Stimulated activated naive CD8-positive, alpha-beta T cell treated with anti-CD3 and anti-CD28 coated beads, Interleukin-15, Interleukin-2, amounts not matched to agents 100 ng/mL and 50 ng/mL, for 24 hours (primary cell): ENCODE data around the gene TTYH3.
"Not testable (repeated sequence)": the region's sequence is repeated elsewhere in the genome, so short reads cannot be mapped to it uniquely, and the experiment has no call there.

ENCODE experiments used
- H3K27ac Mint-ChIP-seq: one replicate; pipeline ENCODE4 v1.8.0; 2021; ENCODE audit warnings: mild to moderate bottlenecking, mixed read lengths
- H3K27me3 Mint-ChIP-seq: one replicate; pipeline ENCODE4 v1.8.0; 2021; ENCODE audit warnings: mixed read lengths
- H3K36me3 Mint-ChIP-seq: one replicate; pipeline ENCODE4 v1.8.0; 2021; ENCODE audit warnings: low read depth, mixed read lengths
- H3K4me1 Mint-ChIP-seq: one replicate; pipeline ENCODE4 v1.8.0; 2021; ENCODE audit warnings: low read depth, mixed read lengths
- H3K4me3 Mint-ChIP-seq: one replicate; pipeline ENCODE4 v1.8.0; 2021; ENCODE audit warnings: mild to moderate bottlenecking, mixed read lengths
- H3K9me3 Mint-ChIP-seq: one replicate; pipeline ENCODE4 v1.8.0; 2021; ENCODE audit warnings: mixed read lengths

TTYH3 gene

GRCh38 chr7:2666588-2667250, 34.9 kb downstream of the TTYH3 start:
- Mint-ChIP-seq H3K4me1 (no peaks in the 10 kb centered on the region), H3K9me3 (no peaks in the 10 kb centered on the region), H3K27ac (no peak overlapping the region), H3K4me3 (no peak overlapping the region), H3K36me3 (no peaks in the 10 kb centered on the region), H3K27me3 (peaks cover 16% of the 10 kb centered on the region)

GRCh38 chr7:2667843-2668242, 36.1 kb downstream of the TTYH3 start:
- H3K4me1 Mint-ChIP-seq = no peaks in the 10 kb centered on the region
- H3K27ac Mint-ChIP-seq = no peak overlapping the region
- no peak overlapping the region for H3K4me3 Mint-ChIP-seq
- H3K9me3 Mint-ChIP-seq = no peaks in the 10 kb centered on the region
- H3K36me3 Mint-ChIP-seq = no peaks in the 10 kb centered on the region
- H3K27me3 Mint-ChIP-seq = peaks cover 16% of the 10 kb centered on the region

- Mint-ChIP-seq H3K4me3 (no peak overlapping the region), H3K9me3 (no peaks in the 10 kb centered on the region), H3K27me3 (peaks cover 16% of the 10 kb centered on the region), H3K27ac (no peak overlapping the region), H3K4me1 (no peaks in the 10 kb centered on the region), H3K36me3 (no peaks in the 10 kb centered on the region)
These were observed 36.6 kb downstream of the TTYH3 start for GRCh38 chr7:2668401-2668800.

GRCh38 chr7:2670171-2670570, 38.4 kb downstream of the TTYH3 start:
- H3K4me3 Mint-ChIP-seq = no peak overlapping the region
- no peaks in the 10 kb centered on the region for H3K4me1 Mint-ChIP-seq
- H3K27ac Mint-ChIP-seq = no peak overlapping the region
- H3K27me3 Mint-ChIP-seq = peaks cover 19% of the 10 kb centered on the region
- no peaks in the 10 kb centered on the region for H3K36me3 Mint-ChIP-seq
- no peaks in the 10 kb centered on the region for H3K9me3 Mint-ChIP-seq

GRCh38 chr7:2670720-2671391, 39.1 kb downstream of the TTYH3 start:
- H3K4me3 Mint-ChIP-seq = no peak overlapping the region
- H3K36me3 Mint-ChIP-seq = no peaks in the 10 kb centered on the region
- H3K27ac Mint-ChIP-seq = no peak overlapping the region
- no peaks in the 10 kb centered on the region for H3K9me3 Mint-ChIP-seq
- no peaks in the 10 kb centered on the region for H3K4me1 Mint-ChIP-seq
- H3K27me3 Mint-ChIP-seq = peaks cover 19% of the 10 kb centered on the region

- H3K27ac Mint-ChIP-seq, H3K9me3 Mint-ChIP-seq, H3K4me3 Mint-ChIP-seq, H3K36me3 Mint-ChIP-seq, H3K4me1 Mint-ChIP-seq: not testable (repeated sequence)
- peaks cover 13% of the 10 kb centered on the region for H3K27me3 Mint-ChIP-seq
These were observed 41.4 kb downstream of the TTYH3 start for GRCh38 chr7:2673214-2673613.

GRCh38 chr7:2673934-2674333, 42.1 kb downstream of the TTYH3 start:
- Mint-ChIP-seq H3K36me3 (no peaks in the 10 kb centered on the region), H3K27me3 (peaks cover 11% of the 10 kb centered on the region), H3K4me3 (no peak overlapping the region), H3K9me3 (no peaks in the 10 kb centered on the region), H3K4me1 (no peaks in the 10 kb centered on the region), H3K27ac (no peak overlapping the region)

- H3K36me3 Mint-ChIP-seq = no peaks in the 10 kb centered on the region
- H3K4me1 Mint-ChIP-seq = no peaks in the 10 kb centered on the region
- peaks cover 7% of the 10 kb centered on the region for H3K27me3 Mint-ChIP-seq
- no peak overlapping the region for H3K27ac Mint-ChIP-seq
- H3K9me3 Mint-ChIP-seq = no peaks in the 10 kb centered on the region
- H3K4me3 Mint-ChIP-seq = no peak overlapping the region
These were observed 43.5 kb downstream of the TTYH3 start for GRCh38 chr7:2675256-2675764.

- not testable (repeated sequence) for H3K4me1 Mint-ChIP-seq, H3K27me3 Mint-ChIP-seq, H3K4me3 Mint-ChIP-seq, H3K36me3 Mint-ChIP-seq, H3K27ac Mint-ChIP-seq, H3K9me3 Mint-ChIP-seq
These were observed 44.8 kb downstream of the TTYH3 start for GRCh38 chr7:2676576-2676975.

GRCh38 chr7:2678454-2678853, 46.7 kb downstream of the TTYH3 start:
- H3K27me3 Mint-ChIP-seq = peaks cover 11% of the 10 kb centered on the region
- H3K36me3 Mint-ChIP-seq, H3K9me3 Mint-ChIP-seq, H3K4me3 Mint-ChIP-seq, H3K4me1 Mint-ChIP-seq, H3K27ac Mint-ChIP-seq: not testable (repeated sequence)

GRCh38 chr7:2679135-2680127, 47.6 kb downstream of the TTYH3 start:
- H3K27me3 Mint-ChIP-seq, H3K4me3 Mint-ChIP-seq, H3K9me3 Mint-ChIP-seq, H3K4me1 Mint-ChIP-seq, H3K27ac Mint-ChIP-seq, H3K36me3 Mint-ChIP-seq: not testable (repeated sequence)

GRCh38 chr7:2680256-2680655, 48.5 kb downstream of the TTYH3 start:
- no peak overlapping the region for H3K4me3 Mint-ChIP-seq
- H3K4me1 Mint-ChIP-seq = no peaks in the 10 kb centered on the region
- H3K27ac Mint-ChIP-seq = no peak overlapping the region
- H3K27me3 Mint-ChIP-seq = peaks cover 9% of the 10 kb centered on the region
- H3K9me3 Mint-ChIP-seq = no peaks in the 10 kb centered on the region
- H3K36me3 Mint-ChIP-seq = no peaks in the 10 kb centered on the region

GRCh38 chr7:2680792-2681490, 49.2 kb downstream of the TTYH3 start:
- H3K27me3 Mint-ChIP-seq = peaks cover 12% of the 10 kb centered on the region
- no peaks in the 10 kb centered on the region for H3K4me1 Mint-ChIP-seq
- no peaks in the 10 kb centered on the region for H3K36me3 Mint-ChIP-seq
- H3K4me3 Mint-ChIP-seq = no peak overlapping the region
- H3K9me3 Mint-ChIP-seq = no peaks in the 10 kb centered on the region
- no peak overlapping the region for H3K27ac Mint-ChIP-seq

- H3K27ac Mint-ChIP-seq = no peak overlapping the region
- no peaks in the 10 kb centered on the region for H3K9me3 Mint-ChIP-seq
- H3K4me3 Mint-ChIP-seq = no peak overlapping the region
- no peaks in the 10 kb centered on the region for H3K36me3 Mint-ChIP-seq
- peaks cover 20% of the 10 kb centered on the region for H3K27me3 Mint-ChIP-seq
- H3K4me1 Mint-ChIP-seq = no peaks in the 10 kb centered on the region
These were observed 50.4 kb downstream of the TTYH3 start for GRCh38 chr7:2681929-2682799.
